OCI-LY1 (cell line): Measurements from ENCODE around the gene SLF1.

ENCODE experiments used
- H2AFZ ChIP-seq: fragments of 200-600 bp; sonication (generic), shearing (Covaris generic); 2 replicates; pipeline ENCODE4 v1.6.0; 2014; ENCODE audit warnings: antibody characterized with exemption, mild to moderate bottlenecking, low read length
- H3F3A ChIP-seq: fragments of 200-600 bp; sonication (generic), shearing (Covaris generic); 2 replicates; pipeline ENCODE4 v1.6.0; 2014; ENCODE audit warnings: mild to moderate bottlenecking, antibody characterized with exemption, low read length, moderate library complexity; ENCODE audit not compliant: insufficient read depth
- H3K27ac ChIP-seq: fragments of 200-600 bp; sonication (generic); 2 replicates; pipeline ENCODE4 v1.5.1; 2014; ENCODE audit warnings: low read length, mixed run types, mild to moderate bottlenecking, low read depth; ENCODE audit not compliant: poor library complexity, severe bottlenecking
- H3K27me3 ChIP-seq: fragments of 200-600 bp; sonication (generic); 2 replicates; pipeline ENCODE4 v1.6.0; 2014; ENCODE audit warnings: antibody characterized with exemption, mild to moderate bottlenecking, low read length, moderate library complexity; ENCODE audit not compliant: insufficient read depth
- H3K36me3 ChIP-seq: fragments of 200-600 bp; sonication (generic); 2 replicates; pipeline ENCODE4 v1.6.1; 2014; ENCODE audit warnings: mild to moderate bottlenecking, antibody characterized with exemption, low read length, moderate library complexity, mixed read lengths; ENCODE audit not compliant: insufficient read depth
- H3K4me1 ChIP-seq: fragments of 200-600 bp; sonication (generic); 2 replicates; pipeline ENCODE4 v1.5.1; 2014; ENCODE audit warnings: mild to moderate bottlenecking, low read length, moderate library complexity; ENCODE audit not compliant: insufficient read depth, severe bottlenecking
- H3K4me2 ChIP-seq: fragments of 200-600 bp; sonication (generic), shearing (Covaris generic); 2 replicates; pipeline ENCODE4 v1.6.1; 2014; ENCODE audit warnings: low read length
- H3K4me3 ChIP-seq: fragments of 200-600 bp; sonication (generic); 2 replicates; pipeline ENCODE4 v1.5.1; 2014; ENCODE audit warnings: low read length, low read depth, mild to moderate bottlenecking, mixed read lengths; ENCODE audit not compliant: poor library complexity, severe bottlenecking
- H3K79me2 ChIP-seq: fragments of 200-600 bp; shearing (Covaris generic); 2 replicates; pipeline ENCODE4 v1.6.1; 2016; ENCODE audit warnings: mixed run types, low read length, mixed read lengths; ENCODE audit not compliant: insufficient read depth
- H3K9ac ChIP-seq: fragments of 200-600 bp; sonication (generic), shearing (Covaris generic); 2 replicates; pipeline ENCODE4 v1.6.1; 2014; ENCODE audit warnings: mild to moderate bottlenecking, low read length, mixed read lengths
- H3K9me2 ChIP-seq: fragments of 200-600 bp; sonication (generic), shearing (Covaris generic); 2 replicates; pipeline ENCODE4 v1.6.1; 2014; ENCODE audit warnings: low read depth, mild to moderate bottlenecking, low read length, mixed read lengths
- H3K9me3 ChIP-seq: fragments of 200-600 bp; shearing (Covaris generic); 2 replicates; pipeline ENCODE4 v1.6.1; 2014; ENCODE audit warnings: low read length, mixed read lengths
- H4K20me1 ChIP-seq: fragments of 200-600 bp; sonication (generic), shearing (Covaris generic); 2 replicates; pipeline ENCODE4 v1.6.0; 2016; ENCODE audit warnings: mild to moderate bottlenecking, low read length; ENCODE audit not compliant: insufficient read depth
- EZH2 ChIP-seq: fragments of 200-600 bp; sonication (generic), shearing (Covaris generic); IDR thresholded peaks from 2 replicates; pipeline ENCODE4 v1.8.0; 2017; ENCODE audit warnings: borderline replicate concordance, mixed run types, mild to moderate bottlenecking, antibody characterized with exemption, low read length, moderate library complexity, mixed read lengths
- TF ChIP-seq, protein P1 (sequence below): fragments of 200-600 bp; sonication (generic), shearing (Covaris generic); IDR thresholded peaks from 2 replicates; pipeline ENCODE4 v1.5.1; 2017; ENCODE audit warnings: mild to moderate bottlenecking, antibody characterized with exemption, low read length, moderate library complexity, mixed read lengths

SLF1 gene

DNA sequence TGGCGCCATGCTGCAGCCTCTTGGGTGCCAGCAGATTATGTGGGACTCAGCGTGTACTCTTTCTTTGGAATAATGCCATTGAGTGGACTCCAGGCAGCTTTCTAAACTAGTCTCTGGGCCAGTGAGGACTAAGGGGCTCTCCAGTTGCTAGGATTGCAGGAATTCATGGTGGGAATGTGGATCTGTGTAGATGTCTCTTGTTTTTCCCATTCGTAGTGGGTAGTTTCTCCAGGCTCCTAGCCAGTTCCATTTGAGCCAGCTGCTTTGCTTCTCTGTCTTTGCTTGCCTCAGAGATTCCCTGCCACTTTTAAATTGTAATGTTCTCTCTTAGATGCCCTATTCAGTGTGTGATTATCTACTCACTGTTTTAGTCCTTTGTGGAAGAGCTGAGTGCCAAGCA is 42.6 kb downstream of the SLF1 start:
- Histone ChIP-seq H3K9ac (no peak overlapping the region), H3K4me2 (no peak overlapping the region), H3K9me2 (no peaks in the 10 kb centered on the region), H4K20me1 (no peaks in the 10 kb centered on the region), H2AFZ (no peak overlapping the region), H3K27me3 (no peaks in the 10 kb centered on the region), H3K36me3 (peaks cover 43% of the 10 kb centered on the region), H3K27ac (no peak overlapping the region), H3K79me2 (0 out of 2 replicates have a peak, but pooled peaks cover 3% of the 10 kb centered on the region), H3K4me3 (no peak overlapping the region), H3K9me3 (peaks cover 23% of the 10 kb centered on the region), H3F3A (no peaks in the 10 kb centered on the region), H3K4me1 (no peaks in the 10 kb centered on the region)
- TF ChIP-seq, protein P1, sequence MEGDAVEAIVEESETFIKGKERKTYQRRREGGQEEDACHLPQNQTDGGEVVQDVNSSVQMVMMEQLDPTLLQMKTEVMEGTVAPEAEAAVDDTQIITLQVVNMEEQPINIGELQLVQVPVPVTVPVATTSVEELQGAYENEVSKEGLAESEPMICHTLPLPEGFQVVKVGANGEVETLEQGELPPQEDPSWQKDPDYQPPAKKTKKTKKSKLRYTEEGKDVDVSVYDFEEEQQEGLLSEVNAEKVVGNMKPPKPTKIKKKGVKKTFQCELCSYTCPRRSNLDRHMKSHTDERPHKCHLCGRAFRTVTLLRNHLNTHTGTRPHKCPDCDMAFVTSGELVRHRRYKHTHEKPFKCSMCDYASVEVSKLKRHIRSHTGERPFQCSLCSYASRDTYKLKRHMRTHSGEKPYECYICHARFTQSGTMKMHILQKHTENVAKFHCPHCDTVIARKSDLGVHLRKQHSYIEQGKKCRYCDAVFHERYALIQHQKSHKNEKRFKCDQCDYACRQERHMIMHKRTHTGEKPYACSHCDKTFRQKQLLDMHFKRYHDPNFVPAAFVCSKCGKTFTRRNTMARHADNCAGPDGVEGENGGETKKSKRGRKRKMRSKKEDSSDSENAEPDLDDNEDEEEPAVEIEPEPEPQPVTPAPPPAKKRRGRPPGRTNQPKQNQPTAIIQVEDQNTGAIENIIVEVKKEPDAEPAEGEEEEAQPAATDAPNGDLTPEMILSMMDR: no peak
- no peak for TF ChIP-seq EZH2

- Histone ChIP-seq H3K79me2 (no peaks in the 10 kb centered on the region), H3K4me2 (no peak overlapping the region), H3K9me3 (no peaks in the 10 kb centered on the region), H3F3A (no peaks in the 10 kb centered on the region), H2AFZ (no peak overlapping the region), H3K4me1 (no peaks in the 10 kb centered on the region), H3K27me3 (no peaks in the 10 kb centered on the region), H3K9ac (no peak overlapping the region), H3K4me3 (no peak overlapping the region), H3K9me2 (no peaks in the 10 kb centered on the region), H4K20me1 (no peaks in the 10 kb centered on the region), H3K27ac (no peak overlapping the region), H3K36me3 (peaks cover 22% of the 10 kb centered on the region)
- TF ChIP-seq, protein P1: no peak
- TF ChIP-seq EZH2: no peak
Observed at GRCh38 chr5:94667937-94668336, 49.5 kb downstream of the SLF1 start.

- no peak overlapping the region for H3K4me3 ChIP-seq
- no peak overlapping the region for H2AFZ ChIP-seq
- no peaks in the 10 kb centered on the region for H3K4me1 ChIP-seq
- H3K79me2 ChIP-seq: no peaks in the 10 kb centered on the region
- H4K20me1 ChIP-seq: no peaks in the 10 kb centered on the region
- H3K27ac ChIP-seq: no peak overlapping the region
- no peaks in the 10 kb centered on the region for H3K27me3 ChIP-seq
- H3K9ac ChIP-seq: no peak overlapping the region
- H3K4me2 ChIP-seq: no peak overlapping the region
- no peaks in the 10 kb centered on the region for H3K9me3 ChIP-seq
- no peak for TF ChIP-seq EZH2
- TF ChIP-seq, protein P1: no peak
- no peaks in the 10 kb centered on the region for H3F3A ChIP-seq
- H3K9me2 ChIP-seq: no peaks in the 10 kb centered on the region
- H3K36me3 ChIP-seq: peaks cover 22% of the 10 kb centered on the region; the same call in 1 of the 2 replicates
Observed at GRCh38 chr5:94670726-94671125, 52.3 kb downstream of the SLF1 start.
